ENCODE results near the gene GABRR2. TPM values are rescaled to one million over a fixed set of nuclear protein-coding genes. Genes with fewer than 3 reads are reported as not detected.

Gene GABRR2
- total RNA-seq, 1 donor from 2014 or later = 0.13 TPM

GRCh38 chr6:89214197-89214596, 100.9 kb downstream of the GABRR2 start:
- no peak for DNase-seq (ENCODE audit: low read depth in 2 of 2)

DNA sequence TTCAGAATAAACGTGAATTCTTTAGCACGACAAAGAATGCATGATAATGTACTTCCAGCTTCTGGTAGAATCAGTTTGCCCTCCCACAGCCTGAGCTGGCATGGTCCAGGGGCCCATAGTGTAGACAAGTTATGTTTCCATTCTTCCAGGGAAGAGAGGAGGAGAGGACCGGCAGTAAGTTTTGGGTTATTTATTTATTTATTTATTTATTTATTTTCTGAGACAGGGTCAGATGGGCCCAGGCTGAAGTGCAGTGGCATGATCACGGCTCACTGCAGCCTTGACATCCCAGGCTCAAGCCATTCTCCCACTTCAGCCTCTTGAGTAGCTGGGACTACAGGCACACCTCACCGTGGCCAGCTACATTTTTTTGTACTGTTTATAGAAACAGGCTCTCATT, 102.6 kb downstream of the GABRR2 start:
- DNase-seq (ENCODE audit: low read depth in 2 of 2) = no peak

DNA sequence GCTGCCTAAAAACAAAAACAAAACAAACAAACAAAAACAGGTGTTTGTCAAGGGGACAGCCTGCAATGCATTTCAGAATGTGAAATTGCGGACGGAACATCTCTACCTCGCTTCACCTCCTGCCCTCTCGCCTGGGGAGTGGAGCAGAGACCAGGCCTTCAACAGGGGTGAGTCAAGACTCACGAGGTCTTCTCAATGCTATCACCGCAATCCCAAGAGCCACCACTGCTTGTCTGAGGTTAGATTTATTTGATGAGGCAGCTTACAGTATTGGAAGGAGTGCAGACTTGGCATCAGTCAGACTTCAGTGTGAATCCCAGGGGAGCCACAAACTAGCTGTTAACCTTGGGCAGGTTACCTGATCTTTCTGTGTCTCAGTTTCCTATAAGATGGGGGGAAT, 105.6 kb downstream of the GABRR2 start:
- no peak for DNase-seq (ENCODE audit: low read depth in 2 of 2)

DNA sequence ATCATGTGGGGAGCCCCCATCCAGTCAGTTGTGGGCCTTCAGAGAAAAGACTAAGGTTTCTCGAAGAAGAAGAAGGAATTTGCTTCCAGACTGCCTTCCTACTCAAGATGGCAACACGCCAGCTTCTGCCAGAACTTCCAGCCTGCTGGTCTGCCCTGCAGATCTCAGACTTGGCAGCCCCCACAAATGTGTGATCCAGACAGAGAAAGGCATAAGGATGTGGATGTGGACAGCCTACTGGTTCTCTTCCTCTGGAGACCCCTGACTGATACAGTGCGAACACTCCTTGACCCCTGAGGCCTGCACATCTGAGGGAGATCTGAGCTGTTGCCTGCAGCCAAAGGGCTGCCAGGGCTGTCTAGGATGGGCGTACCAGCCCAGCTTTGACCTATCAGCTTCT, 106.5 kb downstream of the GABRR2 start:
- DNase-seq (ENCODE audit: low read depth in 2 of 2) = no peak

Other genes with a start within 250 kb of the GABRR2 start
- gene PNRC1, start 234.5 kb downstream of the GABRR2 start, total RNA-seq = 32.3 and 46.7 TPM in 2 replicates
- under 0.01 and 0.13 TPM in 2 replicates for gene SRSF12, start 197.2 kb downstream of the GABRR2 start, total RNA-seq
- 2.7 and 5.4 TPM in 2 replicates for gene PM20D2, start 169.2 kb downstream of the GABRR2 start, total RNA-seq
- not detected in 2 replicates for gene GABRR1, start 97.9 kb downstream of the GABRR2 start, total RNA-seq
- 47.9 and 56.6 TPM in 2 replicates for gene UBE2J1, start 37.4 kb upstream of the GABRR2 start, total RNA-seq
- gene RRAGD, start 97.0 kb upstream of the GABRR2 start, total RNA-seq = 0.26 and 0.76 TPM in 2 replicates
- gene ANKRD6, start 117.9 kb upstream of the GABRR2 start, total RNA-seq = 4.9 and 14.4 TPM in 2 replicates

All from dermis microvascular lymphatic vessel endothelial cell (primary cell).